Measurements from ENCODE around the gene DGKI. TPM values are rescaled to one million over a fixed set of nuclear protein-coding genes. Genes with fewer than 3 reads are reported as not detected.

DGKI gene
- total RNA-seq, 1 experiment from 2014 or later = 0.15 TPM

DNA sequence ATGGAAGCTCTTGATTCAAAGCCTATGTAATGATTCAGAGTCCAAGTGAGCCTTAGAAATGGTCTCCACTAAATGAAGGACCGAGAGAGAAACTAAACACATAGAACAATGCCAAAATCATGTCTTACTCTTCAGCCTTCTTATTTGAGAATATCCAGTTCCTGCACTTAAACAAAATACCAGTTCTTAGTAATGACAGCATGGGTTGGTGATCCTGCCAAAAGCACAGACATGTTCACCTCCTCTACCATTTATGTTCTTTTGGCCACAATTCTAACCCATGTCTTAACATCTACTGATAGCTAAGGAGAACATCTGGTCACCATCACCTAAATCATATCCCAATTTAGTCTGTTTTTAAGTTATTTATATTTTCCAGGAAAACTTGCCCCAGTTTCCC is 263.6 kb downstream of the DGKI start:
- H3K36me3 ChIP-seq (ENCODE audit: control insufficient read depth in 1 of 2, insufficient read depth in 2 of 2, low read length in 2 of 2) = no peaks in the 10 kb centered on the region
- no peak overlapping the region for H3K27ac ChIP-seq (ENCODE audit: low read depth, low read length)
- CTCF ChIA-PET = no interaction called here
- H3K79me2 ChIP-seq (ENCODE audit: insufficient read depth, low read length) = no peaks in the 10 kb centered on the region
- H3K9me3 ChIP-seq (ENCODE audit: control insufficient read depth in 1 of 2, insufficient read depth in 1 of 2, low read depth in 1 of 2, low read length in 2 of 2) = no peaks in the 10 kb centered on the region
- BruUV-seq (replicated peaks) = no TSS peak
- TF ChIP-seq ZFX (IDR thresholded peaks at IDR 0.05) (no peak), YY1 (IDR thresholded peaks at IDR 0.05; ENCODE audit: extremely low read depth, insufficient replicate concordance, low read depth, low read length) (no peak), SIN3A (IDR thresholded peaks at IDR 0.05; ENCODE audit: low read depth) (no peak), POLR2A (IDR thresholded peaks at IDR 0.05; ENCODE audit: borderline replicate concordance, extremely low read depth, insufficient read depth, insufficient read length) (no peak), ZNF274 (IDR thresholded peaks at IDR 0.05; ENCODE audit: low read depth, low read length) (no peak), TCF7L2 (IDR thresholded peaks at IDR 0.05; ENCODE audit: borderline replicate concordance, extremely low read depth, insufficient read depth, insufficient read length) (no peak), CEBPB (IDR thresholded peaks at IDR 0.05; ENCODE audit: low read depth) (no peak), EZH2phosphoT487 (IDR thresholded peaks at IDR 0.05; ENCODE audit: borderline replicate concordance) (no peak), ELF1 (IDR thresholded peaks at IDR 0.05; ENCODE audit: borderline replicate concordance, low read depth) (no peak), EZH2 (IDR thresholded peaks at IDR 0.05) (no peak), SP1 (IDR thresholded peaks at IDR 0.05; ENCODE audit: low read depth) (no peak), RAD21 (IDR thresholded peaks at IDR 0.05; ENCODE audit: low read depth) (no peak), POLR2AphosphoS5 (IDR thresholded peaks at IDR 0.05; ENCODE audit: low read depth, low read length) (no peak), SRF (IDR thresholded peaks at IDR 0.05; ENCODE audit: low read depth) (no peak), CBX3 (IDR thresholded peaks at IDR 0.05; ENCODE audit: low read depth) (no peak), FOSL1 (IDR thresholded peaks at IDR 0.05; ENCODE audit: low read depth) (no peak), JUND (IDR thresholded peaks at IDR 0.05) (no peak)
- TF ChIP-seq, protein P1, sequence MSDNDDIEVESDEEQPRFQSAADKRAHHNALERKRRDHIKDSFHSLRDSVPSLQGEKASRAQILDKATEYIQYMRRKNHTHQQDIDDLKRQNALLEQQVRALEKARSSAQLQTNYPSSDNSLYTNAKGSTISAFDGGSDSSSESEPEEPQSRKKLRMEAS (IDR thresholded peaks at IDR 0.05) = no peak
- TF ChIP-seq, protein P2, sequence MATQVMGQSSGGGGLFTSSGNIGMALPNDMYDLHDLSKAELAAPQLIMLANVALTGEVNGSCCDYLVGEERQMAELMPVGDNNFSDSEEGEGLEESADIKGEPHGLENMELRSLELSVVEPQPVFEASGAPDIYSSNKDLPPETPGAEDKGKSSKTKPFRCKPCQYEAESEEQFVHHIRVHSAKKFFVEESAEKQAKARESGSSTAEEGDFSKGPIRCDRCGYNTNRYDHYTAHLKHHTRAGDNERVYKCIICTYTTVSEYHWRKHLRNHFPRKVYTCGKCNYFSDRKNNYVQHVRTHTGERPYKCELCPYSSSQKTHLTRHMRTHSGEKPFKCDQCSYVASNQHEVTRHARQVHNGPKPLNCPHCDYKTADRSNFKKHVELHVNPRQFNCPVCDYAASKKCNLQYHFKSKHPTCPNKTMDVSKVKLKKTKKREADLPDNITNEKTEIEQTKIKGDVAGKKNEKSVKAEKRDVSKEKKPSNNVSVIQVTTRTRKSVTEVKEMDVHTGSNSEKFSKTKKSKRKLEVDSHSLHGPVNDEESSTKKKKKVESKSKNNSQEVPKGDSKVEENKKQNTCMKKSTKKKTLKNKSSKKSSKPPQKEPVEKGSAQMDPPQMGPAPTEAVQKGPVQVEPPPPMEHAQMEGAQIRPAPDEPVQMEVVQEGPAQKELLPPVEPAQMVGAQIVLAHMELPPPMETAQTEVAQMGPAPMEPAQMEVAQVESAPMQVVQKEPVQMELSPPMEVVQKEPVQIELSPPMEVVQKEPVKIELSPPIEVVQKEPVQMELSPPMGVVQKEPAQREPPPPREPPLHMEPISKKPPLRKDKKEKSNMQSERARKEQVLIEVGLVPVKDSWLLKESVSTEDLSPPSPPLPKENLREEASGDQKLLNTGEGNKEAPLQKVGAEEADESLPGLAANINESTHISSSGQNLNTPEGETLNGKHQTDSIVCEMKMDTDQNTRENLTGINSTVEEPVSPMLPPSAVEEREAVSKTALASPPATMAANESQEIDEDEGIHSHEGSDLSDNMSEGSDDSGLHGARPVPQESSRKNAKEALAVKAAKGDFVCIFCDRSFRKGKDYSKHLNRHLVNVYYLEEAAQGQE (IDR thresholded peaks at IDR 0.05; ENCODE audit: low read depth) = no peak
- TF ChIP-seq, protein P3, sequence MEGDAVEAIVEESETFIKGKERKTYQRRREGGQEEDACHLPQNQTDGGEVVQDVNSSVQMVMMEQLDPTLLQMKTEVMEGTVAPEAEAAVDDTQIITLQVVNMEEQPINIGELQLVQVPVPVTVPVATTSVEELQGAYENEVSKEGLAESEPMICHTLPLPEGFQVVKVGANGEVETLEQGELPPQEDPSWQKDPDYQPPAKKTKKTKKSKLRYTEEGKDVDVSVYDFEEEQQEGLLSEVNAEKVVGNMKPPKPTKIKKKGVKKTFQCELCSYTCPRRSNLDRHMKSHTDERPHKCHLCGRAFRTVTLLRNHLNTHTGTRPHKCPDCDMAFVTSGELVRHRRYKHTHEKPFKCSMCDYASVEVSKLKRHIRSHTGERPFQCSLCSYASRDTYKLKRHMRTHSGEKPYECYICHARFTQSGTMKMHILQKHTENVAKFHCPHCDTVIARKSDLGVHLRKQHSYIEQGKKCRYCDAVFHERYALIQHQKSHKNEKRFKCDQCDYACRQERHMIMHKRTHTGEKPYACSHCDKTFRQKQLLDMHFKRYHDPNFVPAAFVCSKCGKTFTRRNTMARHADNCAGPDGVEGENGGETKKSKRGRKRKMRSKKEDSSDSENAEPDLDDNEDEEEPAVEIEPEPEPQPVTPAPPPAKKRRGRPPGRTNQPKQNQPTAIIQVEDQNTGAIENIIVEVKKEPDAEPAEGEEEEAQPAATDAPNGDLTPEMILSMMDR (IDR thresholded peaks at IDR 0.05 in 2 of 3, conservative IDR thresholded peaks at IDR 0.05 in 1 of 3; ENCODE audit: borderline replicate concordance in 1 of 3, insufficient read depth in 1 of 3, low read depth in 2 of 3, low read length in 2 of 3) = no peak
- H3K4me3 ChIP-seq (replicated peaks in 1 of 2; ENCODE audit: low read depth in 1 of 2, low read length in 2 of 2) = no peak overlapping the region
- H3K4me1 ChIP-seq (ENCODE audit: control insufficient read depth in 1 of 2, insufficient read depth in 2 of 2, low read length in 2 of 2) = peaks cover 0 to 9% of the 10 kb centered on the region in 2 experiments; a peak in 2 of 4 replicates
- intact Hi-C loops (cut with micrococcal nuclease) = no loop called here
- no peaks in the 10 kb centered on the region for H4K20me1 ChIP-seq (ENCODE audit: insufficient read depth)
- H3K4me2 ChIP-seq (ENCODE audit: low read length) = no peak overlapping the region
- H2AFZ ChIP-seq (ENCODE audit: low read depth, low read length, poor library complexity, severe bottlenecking) = no peak overlapping the region
- H3K9ac ChIP-seq (ENCODE audit: low read length) = no peak overlapping the region
- H3K27me3 ChIP-seq (ENCODE audit: insufficient read depth, low read length) = no peaks in the 10 kb centered on the region
- RAD21 ChIA-PET (ENCODE audit: low non-redundant PET in 1 of 2, low total read pairs in 2 of 2, uncharacterized antibody in 2 of 2, unreplicated experiment in 2 of 2) = no interaction called here
- ATAC-seq (no peak), DNase-seq (ENCODE audit: low read depth, low spot score) (no peak)
- POLR2A ChIA-PET = no interaction called here
- no peaks in the 10 kb centered on the region for H3K9me2 ChIP-seq (ENCODE audit: insufficient read depth)

Data from HCT116 (cell line).